Thoracic aorta (tissue), 2 donors: ENCODE data around the gene CLCA2. TPM values are rescaled to one million over a fixed set of nuclear protein-coding genes. Genes with fewer than 3 reads are reported as not detected.

Experiments
- ATAC-seq: fragments of 150-250 bp; one replicate; pipeline ENCODE4 v1.8.0; 2017; ENCODE audit warnings: low read depth; ENCODE audit not compliant: insufficient number of reproducible peaks, low FRiP score
- DNase-seq: peaks from one replicate; pipeline ENCODE4 v3.0.0-alpha.2; 2020; ENCODE audit warnings: low spot score
- H3K27ac ChIP-seq, 2 donors: fragments of 200-600 bp; sonication (generic); 1 replicate in 1 of 2; 2 replicates in 1 of 2; pipeline ENCODE4 v1.5.1; 2016; ENCODE audit warnings: mild to moderate bottlenecking in 2 of 2, moderate library complexity in 2 of 2
- H3K27me3 ChIP-seq: fragments of 200-600 bp; sonication (generic); replicated peaks from 2 replicates; pipeline ENCODE4 v1.6.0; 2016; ENCODE audit warnings: mild to moderate bottlenecking; ENCODE audit not compliant: insufficient read depth
- H3K36me3 ChIP-seq: fragments of 200-600 bp; sonication (generic); one replicate; pipeline ENCODE4 v1.5.1; 2016
- H3K4me1 ChIP-seq, 2 donors: fragments of 200-600 bp; sonication (generic); 1 replicate in 1 of 2; 2 replicates in 1 of 2; pipeline versions ENCODE4 v1.5.1 to v1.6.0; 2016; ENCODE audit warnings: low read depth in 2 of 2, mild to moderate bottlenecking in 1 of 2; ENCODE audit not compliant: control insufficient read depth in 1 of 2
- H3K4me3 ChIP-seq: fragments of 200-600 bp; sonication (generic); 2 replicates; pipeline ENCODE4 v1.5.1; 2016; ENCODE audit warnings: mild to moderate bottlenecking
- H3K9me3 ChIP-seq: fragments of 200-600 bp; sonication (generic); 2 replicates; pipeline ENCODE4 v1.5.1; 2016
- total RNA-seq, 2 donors: library from RNA; depleted of rRNA; stranded (reverse); fragments of >200 nt; gene quantifications; one replicate each; pipeline versions ENCODE4 v1.1.0 to v1.2.3, GENCODE V29; 2016
- TF ChIP-seq, protein P1 (sequence below): fragments of 200-600 bp; sonication (generic); IDR thresholded peaks from one replicate; pipeline ENCODE4 v1.5.1; 2019; ENCODE audit warnings: antibody characterized with exemption

CLCA2 gene
- total RNA-seq, 2 donors from 2014 or later = 0.28 TPM; not detected in 1

DNA sequence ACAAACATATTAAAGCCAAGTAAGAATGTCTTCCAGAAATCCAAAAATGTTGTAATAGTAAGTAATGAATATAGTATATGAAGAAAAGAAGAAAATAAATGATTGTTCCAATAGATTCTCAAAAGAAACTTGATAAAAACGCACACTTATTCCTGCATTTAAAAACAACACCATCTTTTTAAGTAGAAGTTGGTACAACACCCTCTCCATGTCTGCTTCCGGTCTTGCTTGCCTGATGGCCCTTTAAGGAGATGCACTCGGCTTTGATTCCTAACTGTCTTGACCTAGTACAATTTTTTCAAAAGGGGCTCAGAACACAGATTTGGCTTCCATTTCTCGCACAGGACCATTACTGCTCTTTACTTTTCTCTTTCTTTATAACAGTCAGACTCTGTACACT is 53.7 kb downstream of the CLCA2 start:
- TF ChIP-seq, protein P1, sequence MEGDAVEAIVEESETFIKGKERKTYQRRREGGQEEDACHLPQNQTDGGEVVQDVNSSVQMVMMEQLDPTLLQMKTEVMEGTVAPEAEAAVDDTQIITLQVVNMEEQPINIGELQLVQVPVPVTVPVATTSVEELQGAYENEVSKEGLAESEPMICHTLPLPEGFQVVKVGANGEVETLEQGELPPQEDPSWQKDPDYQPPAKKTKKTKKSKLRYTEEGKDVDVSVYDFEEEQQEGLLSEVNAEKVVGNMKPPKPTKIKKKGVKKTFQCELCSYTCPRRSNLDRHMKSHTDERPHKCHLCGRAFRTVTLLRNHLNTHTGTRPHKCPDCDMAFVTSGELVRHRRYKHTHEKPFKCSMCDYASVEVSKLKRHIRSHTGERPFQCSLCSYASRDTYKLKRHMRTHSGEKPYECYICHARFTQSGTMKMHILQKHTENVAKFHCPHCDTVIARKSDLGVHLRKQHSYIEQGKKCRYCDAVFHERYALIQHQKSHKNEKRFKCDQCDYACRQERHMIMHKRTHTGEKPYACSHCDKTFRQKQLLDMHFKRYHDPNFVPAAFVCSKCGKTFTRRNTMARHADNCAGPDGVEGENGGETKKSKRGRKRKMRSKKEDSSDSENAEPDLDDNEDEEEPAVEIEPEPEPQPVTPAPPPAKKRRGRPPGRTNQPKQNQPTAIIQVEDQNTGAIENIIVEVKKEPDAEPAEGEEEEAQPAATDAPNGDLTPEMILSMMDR = no peak
- Histone ChIP-seq H3K4me3 (no peak overlapping the region), H3K9me3 (no peaks in the 10 kb centered on the region), H3K27ac (no peak overlapping the region), H3K27me3 (no peaks in the 10 kb centered on the region), H3K4me1 (no peaks in the 10 kb centered on the region), H3K36me3 (no peaks in the 10 kb centered on the region)
- ATAC-seq (no peak), DNase-seq (no peak)

- ATAC-seq (no peak), DNase-seq (no peak)
- TF ChIP-seq, protein P1 = no peak
Observed at GRCh38 chr1:86478416-86479156, 54.6 kb downstream of the CLCA2 start.

DNA sequence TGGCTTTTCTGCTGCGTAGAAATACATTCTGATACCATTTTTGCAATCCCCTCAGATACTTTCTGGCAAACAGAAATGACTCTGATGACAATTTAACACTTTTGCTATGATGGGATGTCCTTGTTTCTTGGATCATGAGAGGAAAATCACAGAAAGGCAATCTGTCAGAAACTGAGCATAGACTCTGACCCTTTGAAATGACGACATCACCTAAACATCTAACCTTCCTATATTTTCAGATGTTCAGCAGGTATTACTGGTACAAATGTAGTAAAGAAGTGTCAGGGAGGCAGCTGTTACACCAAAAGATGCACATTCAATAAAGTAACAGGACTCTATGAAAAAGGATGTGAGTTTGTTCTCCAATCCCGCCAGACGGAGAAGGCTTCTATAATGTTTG is 58.0 kb downstream of the CLCA2 start:
- H3K4me1 ChIP-seq = no peaks in the 10 kb centered on the region
- TF ChIP-seq, protein P1 = no peak
- DNase-seq = no peak
- no peak for ATAC-seq
- H3K36me3 ChIP-seq = no peaks in the 10 kb centered on the region
- no peak overlapping the region for H3K27ac ChIP-seq
- no peak overlapping the region for H3K4me3 ChIP-seq
- H3K27me3 ChIP-seq = no peaks in the 10 kb centered on the region
- no peaks in the 10 kb centered on the region for H3K9me3 ChIP-seq

More at GRCh38 chr1:86478416-86479156, 54.6 kb downstream of the CLCA2 start:
- Histone ChIP-seq H3K9me3 (no peaks in the 10 kb centered on the region), H3K4me3 (no peak overlapping the region), H3K27me3 (no peaks in the 10 kb centered on the region), H3K4me1 (no peaks in the 10 kb centered on the region), H3K27ac (no peak overlapping the region), H3K36me3 (no peaks in the 10 kb centered on the region)

DNA sequence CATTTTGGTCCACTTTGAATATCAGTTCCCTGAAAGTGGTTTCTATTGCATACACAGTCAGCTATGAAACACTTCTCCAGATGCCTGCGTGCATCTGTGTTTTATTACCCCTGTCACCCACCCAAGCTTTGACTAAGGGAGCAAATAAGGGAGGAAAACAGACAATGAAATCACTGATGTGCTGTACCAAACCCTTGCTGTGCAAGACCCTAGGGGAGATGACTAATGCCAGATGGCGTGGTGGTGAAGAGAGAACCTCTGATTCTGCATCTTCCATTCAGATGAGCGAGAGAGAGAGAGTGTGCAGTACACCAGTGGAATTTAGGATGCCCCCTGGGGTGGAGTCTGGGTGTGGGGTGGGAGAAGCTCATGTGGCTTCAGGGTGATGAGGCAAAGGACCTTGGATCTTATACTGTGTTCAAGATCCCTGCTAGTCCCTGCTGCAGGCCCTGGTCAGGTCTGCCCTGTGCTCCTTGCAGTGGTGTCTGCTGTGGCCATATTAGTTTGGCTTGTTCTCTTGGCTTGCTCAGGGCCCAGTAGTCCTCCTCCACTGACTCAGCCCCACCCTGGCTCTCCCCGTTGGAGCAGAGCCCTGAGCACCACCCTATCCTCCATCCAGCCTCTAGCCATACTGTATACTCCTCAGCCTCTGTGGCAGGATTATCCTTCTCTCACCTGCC is 63.3 kb downstream of the CLCA2 start:
- DNase-seq (no peak), ATAC-seq (no peak)
- no peak overlapping the region for H3K27ac ChIP-seq
- no peak overlapping the region for H3K4me3 ChIP-seq
- no peaks in the 10 kb centered on the region for H3K27me3 ChIP-seq
- no peaks in the 10 kb centered on the region for H3K9me3 ChIP-seq
- no peaks in the 10 kb centered on the region for H3K4me1 ChIP-seq
- no peaks in the 10 kb centered on the region for H3K36me3 ChIP-seq
- TF ChIP-seq, protein P1 = no peak

GRCh38 chr1:86487811-86488141 is 63.8 kb downstream of the CLCA2 start:
- Histone ChIP-seq H3K4me1 (no peaks in the 10 kb centered on the region), H3K36me3 (no peaks in the 10 kb centered on the region), H3K27me3 (no peaks in the 10 kb centered on the region), H3K4me3 (no peak overlapping the region), H3K27ac (no peak overlapping the region), H3K9me3 (no peaks in the 10 kb centered on the region)
- ATAC-seq = no peak
- TF ChIP-seq, protein P1 = no peak
- DNase-seq = no peak
